ENCODE data around the gene OVOL1. TPM values are rescaled to one million over a fixed set of nuclear protein-coding genes. Genes with fewer than 3 reads are reported as not detected.

Gene OVOL1
- total and polyA plus RNA-seq, 2 donors (not counting 1 experiment from before 2014, with no cell fraction given) = 0.15 to 0.66 TPM

DNA sequence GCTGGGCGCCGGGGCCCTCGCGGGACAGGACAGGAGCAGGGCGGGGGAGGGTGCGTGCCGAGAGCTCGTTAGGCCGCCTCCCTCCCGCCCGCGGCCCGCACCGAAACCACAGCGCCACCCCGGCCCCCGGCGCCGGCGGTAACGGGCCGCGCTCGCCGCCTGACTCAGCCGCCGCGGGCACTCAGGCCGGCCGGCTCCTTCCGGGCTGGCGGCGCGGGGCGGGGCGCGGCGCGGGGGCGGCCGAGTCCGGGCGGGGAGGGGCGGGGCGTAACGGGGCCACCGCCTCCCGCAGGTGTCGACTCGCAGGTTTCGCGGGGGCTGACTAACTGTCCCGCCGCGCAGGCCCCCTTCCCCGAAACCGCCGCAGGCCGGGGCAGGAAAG lies 6.1 kb upstream of the OVOL1 start, which contains the start of gene AP5B1:
Gene AP5B1 (minus strand): TSS at position 207 of the 382 bp plus-strand sequence. CDS start 385 bp downstream, outside the sequence.
- H3K4me3 Mint-ChIP-seq = peak within 1 kb of the TSS; percentile 89
- H3K4me1 Mint-ChIP-seq = peaks cover 17% of the 10 kb centered on the region
- TF ChIP-seq, protein P1, sequence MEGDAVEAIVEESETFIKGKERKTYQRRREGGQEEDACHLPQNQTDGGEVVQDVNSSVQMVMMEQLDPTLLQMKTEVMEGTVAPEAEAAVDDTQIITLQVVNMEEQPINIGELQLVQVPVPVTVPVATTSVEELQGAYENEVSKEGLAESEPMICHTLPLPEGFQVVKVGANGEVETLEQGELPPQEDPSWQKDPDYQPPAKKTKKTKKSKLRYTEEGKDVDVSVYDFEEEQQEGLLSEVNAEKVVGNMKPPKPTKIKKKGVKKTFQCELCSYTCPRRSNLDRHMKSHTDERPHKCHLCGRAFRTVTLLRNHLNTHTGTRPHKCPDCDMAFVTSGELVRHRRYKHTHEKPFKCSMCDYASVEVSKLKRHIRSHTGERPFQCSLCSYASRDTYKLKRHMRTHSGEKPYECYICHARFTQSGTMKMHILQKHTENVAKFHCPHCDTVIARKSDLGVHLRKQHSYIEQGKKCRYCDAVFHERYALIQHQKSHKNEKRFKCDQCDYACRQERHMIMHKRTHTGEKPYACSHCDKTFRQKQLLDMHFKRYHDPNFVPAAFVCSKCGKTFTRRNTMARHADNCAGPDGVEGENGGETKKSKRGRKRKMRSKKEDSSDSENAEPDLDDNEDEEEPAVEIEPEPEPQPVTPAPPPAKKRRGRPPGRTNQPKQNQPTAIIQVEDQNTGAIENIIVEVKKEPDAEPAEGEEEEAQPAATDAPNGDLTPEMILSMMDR (IDR thresholded peaks at IDR 0.05) = no peak
- TF ChIP-seq EZH2 (IDR thresholded peaks at IDR 0.05; ENCODE audit: borderline replicate concordance, insufficient read depth, low read depth, low read length, poor library complexity, severe bottlenecking) = no peak
- H3K27ac ChIP-seq (ENCODE audit: low read length in 2 of 2) = peak within 1 kb of the TSS; percentile 16 to 79
- intact Hi-C loops (cut with micrococcal nuclease) = loop anchor here (1.0 to 2.0 kb wide), 6 partner anchors 11 to 209 kb away; partner anchors contain the start of genes CFL1, KAT5 and RNASEH2C
- peak within 1 kb of the TSS; percentile 96 for H3K4me2 ChIP-seq (replicated peaks; ENCODE audit: low read depth, low read length, poor library complexity, severe bottlenecking)
- H3K9me3 Mint-ChIP-seq (ENCODE audit: insufficient read depth) = no peaks in the 10 kb centered on the region
- WGBS (ENCODE audit: insufficient coverage) = under 1% methylated on average over 59 of the region's 59 CpGs
- H3K27me3 ChIP-seq (replicated peaks in 1 of 4; ENCODE audit: control extremely low read depth in 1 of 4, control insufficient read depth in 3 of 4, insufficient read depth in 4 of 4, low read length in 3 of 4) = peaks cover 0 to 5% (median under 1%) of the 10 kb centered on the region in 4 experiments
- H3K27ac Mint-ChIP-seq = peak within 1 kb of the TSS; percentile 83
- H3K9me3 ChIP-seq (ENCODE audit: control extremely low read depth in 1 of 3, control insufficient read depth in 2 of 3, insufficient read depth in 1 of 3, low read length in 2 of 3) = no peaks in the 10 kb centered on the region
- ChIA-PET POLR2A (interaction anchor here (0.6 to 1.7 kb wide), 4 partner anchors 36 to 269 kb away, joined by 3 to 10 read pairs (median 5); partner anchors contain the start of gene KAT5), CTCF (interaction anchor here (0.8 to 6.2 kb wide), 22 partner anchors 10 to 264 kb away, joined by 3 to 90 read pairs (median 6); partner anchors contain the start of genes BANF1, EIF1AD, KAT5 and MUS81)
- H3K4me3 ChIP-seq (ENCODE audit: control extremely low read depth in 1 of 5, extremely low read depth in 1 of 5, insufficient read depth in 1 of 5, low read depth in 2 of 5, low read length in 4 of 5) = peak within 1 kb of the TSS; percentile 42 to 81 (median 74)
- no peaks in the 10 kb centered on the region for H3K27me3 Mint-ChIP-seq
- peaks cover 0 to 20% of the 10 kb centered on the region in 2 experiments for H3K36me3 ChIP-seq (replicated peaks in 1 of 2; ENCODE audit: control extremely low read depth in 1 of 2, control insufficient read depth in 1 of 2, extremely low read depth in 1 of 2, insufficient read depth in 2 of 2, low read length in 1 of 2)
- H3K9ac ChIP-seq (ENCODE audit: low read length) = peak within 1 kb of the TSS; percentile 72
- H4K20me1 ChIP-seq (ENCODE audit: control insufficient read depth, insufficient read depth, low read length, poor library complexity, severe bottlenecking) = peaks cover 33% of the 10 kb centered on the region
- H3K4me1 ChIP-seq (ENCODE audit: control insufficient read depth in 2 of 2, insufficient read depth in 2 of 2, low read length in 2 of 2) = peaks cover 12 to 18% of the 10 kb centered on the region in 2 donors
- DNase-seq = peak; percentile 90
- ATAC-seq (ENCODE audit: low read depth) = peak; percentile 79
- H3K79me2 ChIP-seq (ENCODE audit: control insufficient read depth, insufficient read depth, low read length) = peaks cover 26% of the 10 kb centered on the region
- peak within 1 kb of the TSS; percentile 82 for H2AFZ ChIP-seq (ENCODE audit: insufficient read depth, low read depth, low read length, poor library complexity, severe bottlenecking)
